GM23338 (cell line): ENCODE measurements around the gene CDK17. TPM values are rescaled to one million over a fixed set of nuclear protein-coding genes. Genes with fewer than 3 reads are reported as not detected.

Experiments used
- ATAC-seq: fragments of 200-7000 bp; cut with Tn5 transposase; 3 replicates; pipeline ENCODE4 v1.9.1; 2020
- DNase-seq: peaks from one replicate; pipeline ENCODE4 v3.0.0-alpha.2; 2015; ENCODE audit warnings: low spot score
- H2AFZ ChIP-seq: fragments of 200-600 bp; sonication (generic); 2 replicates; pipeline ENCODE4 v1.8.0; 2016; ENCODE audit warnings: antibody characterized with exemption, mild to moderate bottlenecking, moderate library complexity
- H3F3A ChIP-seq: fragments of 200-600 bp; sonication (generic); replicated peaks from 2 replicates; pipeline ENCODE4 v1.8.0; 2017; ENCODE audit warnings: antibody characterized with exemption, mixed run types, low read depth
- H3K27ac ChIP-seq: fragments of 200-600 bp; sonication (generic); 2 replicates; pipeline ENCODE4 v1.6.1; 2016; ENCODE audit warnings: low read depth
- H3K27me3 ChIP-seq: fragments of 200-600 bp; sonication (generic); 2 replicates; pipeline ENCODE4 v1.8.0; 2016; ENCODE audit warnings: mild to moderate bottlenecking, mixed run types, moderate library complexity; ENCODE audit not compliant: insufficient read depth
- H3K36me3 ChIP-seq: fragments of 200-600 bp; sonication (generic); 2 replicates; pipeline ENCODE4 v1.8.0; 2016; ENCODE audit warnings: mild to moderate bottlenecking; ENCODE audit not compliant: insufficient read depth
- H3K4me1 ChIP-seq: fragments of 200-600 bp; sonication (generic); 2 replicates; pipeline ENCODE4 v1.8.0; 2016; ENCODE audit warnings: mild to moderate bottlenecking, moderate library complexity; ENCODE audit not compliant: insufficient read depth
- H3K4me2 ChIP-seq: fragments of 200-600 bp; sonication (generic); 2 replicates; pipeline ENCODE4 v1.7.1; 2017; ENCODE audit warnings: mixed run types
- H3K4me3 ChIP-seq: fragments of 200-600 bp; sonication (generic); 2 replicates; pipeline ENCODE4 v1.6.1; 2016; ENCODE audit warnings: mixed run types
- H3K79me2 ChIP-seq: fragments of 200-600 bp; sonication (generic); replicated peaks from 2 replicates; pipeline ENCODE4 v1.8.0; 2017; ENCODE audit warnings: mild to moderate bottlenecking; ENCODE audit not compliant: insufficient read depth
- H3K9me2 ChIP-seq: fragments of 200-600 bp; sonication (generic); 2 replicates; pipeline ENCODE4 v1.8.0; 2017; ENCODE audit not compliant: insufficient read depth
- H4K20me1 ChIP-seq: fragments of 200-600 bp; sonication (generic); replicated peaks from 2 replicates; pipeline ENCODE4 v1.8.0; 2017; ENCODE audit warnings: mild to moderate bottlenecking; ENCODE audit not compliant: insufficient read depth
- H3K27ac Mint-ChIP-seq: 2 replicates; pipeline ENCODE4 v1.8.0; 2020; ENCODE audit warnings: inconsistent platforms, mild to moderate bottlenecking, moderate library complexity, mixed read lengths
- H3K27me3 Mint-ChIP-seq: 3 replicates; pipeline ENCODE4 v1.8.0; 2022; ENCODE audit warnings: low read depth, mild to moderate bottlenecking, moderate library complexity, mixed read lengths, inconsistent platforms; ENCODE audit not compliant: insufficient read depth, poor library complexity
- H3K36me3 Mint-ChIP-seq: 3 replicates; pipeline ENCODE4 v1.8.0; 2021; ENCODE audit warnings: low read depth, mild to moderate bottlenecking, inconsistent platforms, moderate library complexity, mixed read lengths
- H3K4me1 Mint-ChIP-seq: 3 replicates; pipeline ENCODE4 v1.8.0; 2020; ENCODE audit warnings: mild to moderate bottlenecking, inconsistent platforms, mixed read lengths
- H3K4me3 Mint-ChIP-seq: 3 replicates; pipeline ENCODE4 v1.8.0; 2021; ENCODE audit warnings: moderate library complexity, mild to moderate bottlenecking, inconsistent platforms, mixed read lengths
- H3K9me3 Mint-ChIP-seq: 3 replicates; pipeline ENCODE4 v1.8.0; 2020; ENCODE audit warnings: moderate library complexity, mild to moderate bottlenecking, inconsistent platforms, mixed read lengths
- EZH2 ChIP-seq: fragments of 200-600 bp; sonication (generic); IDR thresholded peaks from one replicate; pipeline ENCODE4 v1.8.0; 2017; ENCODE audit warnings: antibody characterized with exemption, mild to moderate bottlenecking, low read depth; ENCODE audit not compliant: unreplicated experiment
- NANOG ChIP-seq: IDR thresholded peaks from 2 replicates; pipeline ENCODE4 v1.6.1; 2016; ENCODE audit warnings: antibody characterized with exemption, borderline replicate concordance
- POLR2AphosphoS5 ChIP-seq: IDR thresholded peaks from 2 replicates; pipeline ENCODE4 v1.6.1; 2016; ENCODE audit warnings: antibody characterized with exemption, low read depth
- REST ChIP-seq: IDR thresholded peaks from one replicate; pipeline ENCODE4 v1.6.1; 2018; ENCODE audit warnings: antibody characterized with exemption; ENCODE audit not compliant: unreplicated experiment
- STAT1 ChIP-seq: IDR thresholded peaks from one replicate; pipeline ENCODE4 v1.6.1; 2016; ENCODE audit warnings: antibody characterized with exemption; ENCODE audit not compliant: unreplicated experiment
- ZNF114 ChIP-seq: fragments of 250-450 bp; sonication (Bioruptor Pico); IDR thresholded peaks from 2 replicates; pipeline ENCODE4 v1.5.0; 2020; ENCODE audit warnings: mild to moderate bottlenecking, moderate library complexity
- polyA plus RNA-seq: library from polyadenylated mRNA; unstranded; fragments of >200 nt; fragmentation: Nextera tagmentation; extraction: Ambion mirVana; gene quantifications from 2 replicates; pipeline ENCODE4 v1.2.1, GENCODE V29; 2016
- total RNA-seq: library from RNA; depleted of rRNA; stranded (reverse); fragments of >200 nt; shearing (Covaris generic); gene quantifications from 2 replicates; pipeline ENCODE4 v1.2.3, GENCODE V29; 2014

Gene CDK17
- total and polyA plus RNA-seq, 2 experiments from 2014 or later: 7.6 to 34.2 TPM

GRCh38 chr12:96302687-96303310, 97.4 kb downstream of the CDK17 start:
- no peaks in the 10 kb centered on the region for H3F3A ChIP-seq
- no peaks in the 10 kb centered on the region for H3K27me3 ChIP-seq
- H3K4me2 ChIP-seq: no peak overlapping the region
- H3K9me2 ChIP-seq: no peaks in the 10 kb centered on the region
- Mint-ChIP-seq H3K27me3 (peaks cover 5% of the 10 kb centered on the region), H3K36me3 (peaks cover 11% of the 10 kb centered on the region), H3K9me3 (no peaks in the 10 kb centered on the region), H3K27ac (peak overlapping the region; percentile 65; the same call in 1 of the 2 replicates), H3K4me1 (peaks cover 19% of the 10 kb centered on the region), H3K4me3 (no peak overlapping the region)
- no peaks in the 10 kb centered on the region for H3K36me3 ChIP-seq
- H3K4me1 ChIP-seq: peaks cover 20% of the 10 kb centered on the region
- peaks cover 4% of the 10 kb centered on the region; the same call in 1 of the 2 replicates for H3K79me2 ChIP-seq
- H3K27ac ChIP-seq: no peak overlapping the region
- H4K20me1 ChIP-seq: no peaks in the 10 kb centered on the region
- ATAC-seq: no peak
- no peak overlapping the region for H2AFZ ChIP-seq
- no peak overlapping the region for H3K4me3 ChIP-seq
- no peak for DNase-seq
- no peak for TF ChIP-seq NANOG
- TF ChIP-seq ZNF114 (CRISPR knock-in tag): no peak
- TF ChIP-seq REST: no peak
- no peak for TF ChIP-seq EZH2

GRCh38 chr12:96301732-96302131, 98.5 kb downstream of the CDK17 start:
- Histone ChIP-seq H3K9me2 (no peaks in the 10 kb centered on the region), H3K4me1 (peaks cover 20% of the 10 kb centered on the region), H3K4me2 (no peak overlapping the region), H3F3A (no peaks in the 10 kb centered on the region), H2AFZ (no peak overlapping the region), H3K36me3 (no peaks in the 10 kb centered on the region), H3K79me2 (peaks cover 4% of the 10 kb centered on the region; the same call in 1 of the 2 replicates), H3K27me3 (no peaks in the 10 kb centered on the region), H4K20me1 (no peaks in the 10 kb centered on the region), H3K27ac (no peak overlapping the region), H3K4me3 (no peak overlapping the region)
- H3K36me3 Mint-ChIP-seq: peaks cover 11% of the 10 kb centered on the region
- peaks cover 19% of the 10 kb centered on the region for H3K4me1 Mint-ChIP-seq
- H3K27me3 Mint-ChIP-seq: peaks cover 5% of the 10 kb centered on the region
- TF ChIP-seq POLR2AphosphoS5 (no peak), STAT1 (no peak), REST (no peak)
- ATAC-seq (no peak), DNase-seq (no peak)
- H3K9me3 Mint-ChIP-seq: no peaks in the 10 kb centered on the region
- H3K27ac Mint-ChIP-seq: no peak overlapping the region
- no peak overlapping the region for H3K4me3 Mint-ChIP-seq
